Adipose tissue (tissue), 3 donors: ENCODE data around the gene GLDC. TPM values are rescaled to one million over a fixed set of nuclear protein-coding genes. Genes with fewer than 3 reads are reported as not detected.

ENCODE experiments used
- H3K27ac ChIP-seq: one replicate; pipeline ENCODE4 v1.5.1; 2013; ENCODE audit warnings: low read depth, low read length
- WGBS, 3 donors: extraction: QIAGEN DNeasy Blood & Tissue Kit; methylation state at CpG; one replicate each; pipeline ENCODE4 v1.1.7; 2013; 5-methylcytosine and 5-hydroxymethylcytosine counted together
- polyA plus RNA-seq, 3 donors: library from polyadenylated mRNA; stranded (reverse); fragments of 200-250 nt; gene quantifications; one replicate each; pipeline ENCODE4 v1.2.3, GENCODE V29; 2013
- donor health status: healthy with polysubstance abuse.
- donor health status: Bipolar disorder and iron deficiency.
- donor health status: healthy.

Gene GLDC
- polyA plus RNA-seq, 3 donors, result 0.07 to 0.45 (median 0.12) TPM

DNA sequence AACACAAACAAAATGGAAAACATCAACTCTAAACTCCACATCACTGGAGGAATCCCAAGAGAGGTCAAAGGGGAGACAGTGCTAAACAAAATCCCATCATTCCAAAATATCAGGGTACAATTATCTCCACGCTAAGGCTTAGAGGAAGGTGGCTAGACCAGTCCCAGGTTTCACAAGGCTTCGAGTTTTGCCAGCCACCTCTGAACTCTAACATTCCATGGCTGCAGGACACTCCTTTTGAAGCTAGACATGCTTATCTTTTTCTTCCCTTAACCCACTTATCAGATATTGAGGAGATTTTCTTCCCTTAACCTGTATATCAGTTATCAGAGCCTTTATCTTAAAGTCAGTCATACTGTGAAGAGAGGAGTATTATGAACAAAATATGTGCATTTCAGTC is 53.3 kb downstream of the GLDC start:
- 64 to 75% (median 67%) methylated on average over 2 of the region's 2 CpGs for WGBS, 3 donors
- no peak overlapping the region for H3K27ac ChIP-seq

DNA sequence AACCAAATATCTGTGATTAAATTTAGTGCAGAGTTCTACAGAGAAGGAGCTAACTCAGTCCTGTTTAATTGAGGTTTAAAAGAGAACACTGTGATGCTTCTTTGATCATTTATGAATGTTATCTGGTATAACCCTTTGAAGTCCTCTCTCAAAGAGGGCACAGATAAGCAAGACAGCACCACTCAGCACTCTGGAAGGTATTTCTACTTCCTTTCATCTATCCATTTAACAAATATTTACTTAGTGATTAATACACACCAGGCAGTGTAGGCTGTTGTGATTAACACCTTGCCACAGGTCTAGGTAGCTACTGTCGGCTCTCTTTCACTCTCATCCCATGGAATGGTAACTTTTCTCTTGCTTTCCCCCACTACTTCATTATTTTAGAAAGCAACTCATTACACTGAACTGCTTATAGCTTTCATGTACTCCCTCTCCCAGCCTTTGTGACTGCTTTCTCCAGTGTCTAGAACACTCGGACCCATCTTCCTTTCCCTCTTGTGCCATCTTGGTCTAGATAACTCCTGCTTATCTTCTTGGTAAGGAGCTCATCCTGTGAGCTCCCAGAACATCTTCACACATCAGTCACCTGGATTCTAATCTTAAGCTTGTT is 54.7 kb downstream of the GLDC start:
- WGBS, 3 donors, result 36 to 87% (median 83%) methylated on average over 2 of the region's 2 CpGs
- no peak overlapping the region for H3K27ac ChIP-seq

DNA sequence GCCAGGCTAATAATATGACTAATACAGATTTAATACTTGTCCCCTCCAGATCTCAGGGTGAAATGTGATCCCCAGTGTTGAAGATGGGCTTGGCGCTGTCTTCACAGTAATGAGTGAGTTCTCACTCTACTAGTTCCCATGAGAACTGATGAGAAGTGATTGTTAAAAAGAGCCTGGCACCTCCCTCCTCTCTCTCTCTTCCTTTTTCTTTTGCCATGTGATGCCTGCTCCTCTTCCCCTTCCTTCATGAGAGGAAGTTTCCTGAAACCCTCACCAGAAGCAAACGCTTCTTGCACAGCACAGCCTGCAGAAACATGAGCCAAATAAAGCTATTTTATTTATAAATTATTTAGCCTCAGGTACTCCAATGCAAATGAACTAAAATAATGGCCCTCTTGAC is 55.2 kb downstream of the GLDC start:
- no peak overlapping the region for H3K27ac ChIP-seq
- 48 to 61% (median 56%) methylated on average over 2 of the region's 2 CpGs for WGBS, 3 donors

DNA sequence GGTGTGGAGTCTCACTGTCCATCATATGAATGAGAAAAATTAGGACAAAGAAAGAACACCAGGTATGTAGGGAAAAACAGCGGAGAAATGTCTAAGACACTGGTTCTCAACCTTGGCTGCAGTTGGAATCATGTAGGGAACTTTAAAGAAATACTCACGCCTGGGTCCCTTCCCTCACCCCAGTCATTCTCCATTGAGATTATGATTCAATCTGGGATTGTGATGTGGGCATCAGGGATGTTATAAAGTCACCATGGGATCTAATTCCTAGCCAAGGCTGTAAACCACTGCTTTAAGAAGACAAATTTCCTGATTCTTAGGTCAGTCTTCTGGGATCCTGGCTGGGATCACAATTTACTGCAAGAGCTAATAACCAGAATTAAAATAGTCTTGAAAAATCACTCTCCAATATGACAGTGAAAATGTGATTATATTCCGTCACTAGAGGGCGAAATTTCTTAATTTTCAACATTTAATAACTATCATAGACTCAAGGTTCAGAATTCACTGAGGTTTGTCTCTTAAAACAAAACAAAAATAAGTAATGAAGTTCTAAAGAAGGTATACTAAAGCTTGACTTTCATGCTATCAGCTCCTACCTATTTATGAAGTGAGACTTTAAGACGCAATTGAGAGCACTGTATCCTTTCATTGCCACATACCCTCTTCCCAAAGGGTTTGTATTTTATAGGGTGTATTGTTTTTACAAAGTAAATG is 60.5 kb downstream of the GLDC start:
- WGBS, 3 donors, result 49 to 50% (median 50%) methylated on average over 5 of the region's 5 CpGs
- H3K27ac ChIP-seq, result no peak overlapping the region

DNA sequence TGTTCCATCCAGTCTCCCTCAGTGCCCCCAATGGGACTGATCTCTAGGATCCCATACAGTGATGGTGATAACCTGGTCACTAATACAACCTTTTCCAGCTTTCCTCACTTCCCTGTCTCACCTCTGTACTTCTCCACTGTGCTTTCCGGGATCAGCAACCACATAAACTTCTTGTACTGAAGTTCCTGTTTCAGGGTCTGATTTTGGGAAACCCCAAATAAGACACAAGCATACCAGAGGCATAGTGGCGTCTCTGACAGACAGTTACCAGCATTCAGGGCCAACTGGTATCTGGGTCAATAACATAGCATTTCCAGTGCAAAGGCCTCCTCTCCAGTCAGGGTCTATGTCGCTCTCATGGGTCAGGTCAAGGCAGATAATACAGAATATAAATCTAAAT is 64.3 kb downstream of the GLDC start:
- 78 to 88% (median 80%) methylated on average over 3 of the region's 3 CpGs for WGBS, 3 donors
- no peak overlapping the region for H3K27ac ChIP-seq

DNA sequence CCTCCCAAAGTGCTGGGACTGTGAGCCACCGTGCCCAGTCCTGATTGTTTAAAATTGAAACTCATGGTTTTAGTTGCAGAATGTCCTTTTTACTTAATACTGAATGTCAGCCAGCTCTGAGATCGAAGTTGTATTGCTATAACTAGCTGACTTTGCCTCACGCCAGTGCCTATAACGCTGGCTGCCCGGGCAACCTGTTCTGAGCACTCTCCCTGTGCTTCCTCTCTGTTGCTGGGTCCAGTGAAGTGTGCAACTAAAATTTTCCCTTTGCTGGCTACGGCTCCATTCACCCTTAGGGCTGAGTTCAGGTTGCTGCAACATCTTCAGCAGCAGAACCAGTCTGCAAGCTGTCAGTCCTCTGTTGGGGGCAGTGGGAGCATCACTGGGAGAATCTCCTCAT is 65.9 kb downstream of the GLDC start:
- no peak overlapping the region for H3K27ac ChIP-seq
- WGBS, 3 donors, result 85 to 90% (median 88%) methylated on average over 6 of the region's 6 CpGs

DNA sequence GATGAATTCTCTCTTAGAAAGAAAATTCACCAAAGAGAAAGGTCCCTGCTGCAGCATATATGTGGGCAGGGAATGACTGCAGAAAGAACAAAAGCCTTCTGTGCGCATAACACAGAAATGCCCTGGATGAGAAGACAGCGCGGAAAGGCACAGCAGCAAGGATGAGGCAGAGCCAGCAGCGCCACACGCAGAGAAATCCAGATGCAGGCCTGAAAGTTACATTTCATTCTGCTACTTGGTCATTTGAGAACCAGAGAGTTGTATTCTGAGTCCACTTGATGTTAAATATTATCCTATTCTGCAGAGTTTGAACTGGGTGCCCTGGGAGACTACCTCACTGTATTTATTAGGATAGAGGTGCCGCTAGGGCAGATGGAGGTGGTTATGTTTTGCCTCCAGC is 68.5 kb downstream of the GLDC start:
- WGBS, 3 donors, result 94 to 96% (median 96%) methylated on average over 6 of the region's 6 CpGs
- no peak overlapping the region for H3K27ac ChIP-seq

DNA sequence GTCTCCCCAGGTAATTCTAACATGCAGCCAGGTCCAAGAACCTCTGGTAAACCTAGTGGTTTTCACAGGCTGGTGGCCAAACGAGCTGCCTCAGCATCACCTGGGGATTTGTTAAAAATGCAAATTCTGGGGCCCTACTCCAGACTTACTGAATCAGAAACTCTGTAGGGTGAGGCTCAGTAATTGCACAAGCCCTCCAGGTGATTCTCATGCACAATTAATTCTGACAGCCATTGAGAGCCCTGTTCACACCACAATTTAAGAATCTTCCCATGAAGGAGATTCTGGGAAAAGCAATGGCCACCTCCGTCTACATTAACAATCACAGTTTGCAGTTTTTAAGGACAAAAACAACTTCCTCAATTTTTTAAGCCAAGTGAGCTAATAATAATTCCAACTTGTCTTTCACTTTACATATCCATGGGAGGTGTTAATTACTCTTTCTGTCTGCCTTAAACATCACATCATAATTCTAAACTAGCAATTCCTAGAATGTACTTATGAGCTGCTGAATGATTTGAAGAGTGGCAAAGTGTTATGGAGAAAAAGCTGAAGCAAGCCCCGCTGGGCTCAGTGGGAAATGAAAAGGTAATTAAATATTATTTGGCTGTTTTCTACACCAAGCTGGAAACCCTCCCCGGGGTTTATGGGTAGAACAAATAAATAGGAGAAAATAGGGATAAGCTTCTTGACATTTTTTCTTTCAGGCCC is 70.0 kb downstream of the GLDC start:
- H3K27ac ChIP-seq, result no peak overlapping the region
- 63 to 74% (median 71%) methylated on average over 4 of the region's 4 CpGs for WGBS, 3 donors

DNA sequence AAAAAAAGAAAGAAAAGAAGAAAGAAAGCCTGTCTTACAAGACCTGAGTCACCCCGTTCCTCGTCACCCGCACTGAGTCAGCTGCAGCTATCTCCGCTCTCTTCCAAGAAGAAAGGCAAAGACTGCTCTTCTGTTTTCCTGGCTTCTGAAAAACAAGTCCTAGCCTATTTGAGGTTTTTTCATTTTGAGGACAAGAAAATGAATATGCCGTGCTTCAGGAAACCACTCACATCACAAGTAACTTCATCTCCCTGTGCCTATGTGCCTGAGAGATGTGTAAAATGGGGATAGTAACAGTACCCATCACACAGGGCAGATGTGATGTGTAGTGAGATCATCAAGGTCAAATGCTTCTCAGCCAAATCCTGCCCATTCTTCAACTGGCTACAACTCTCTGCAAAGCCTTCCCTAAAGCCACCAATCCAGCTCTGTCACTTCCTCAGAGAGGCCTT is 78.4 kb downstream of the GLDC start:
- 78 to 96% (median 84%) methylated on average over 5 of the region's 5 CpGs for WGBS, 3 donors
- H3K27ac ChIP-seq, result no peak overlapping the region

- whole genome bisulfite sequencing, 3 donors, result 74 to 82% (median 76%) methylated on average over 10 of the region's 10 CpGs
Observed at GRCh38 chr9:6566409-6567139, 79.0 kb downstream of the GLDC start.

GRCh38 chr9:6565312-6565711 is 80.2 kb downstream of the GLDC start:
- H3K27ac ChIP-seq, result no peak overlapping the region
- 56 to 62% (median 60%) methylated on average over 8 of the region's 8 CpGs for WGBS, 3 donors

More at GRCh38 chr9:6566409-6567139, 79.0 kb downstream of the GLDC start:
- no peak overlapping the region for H3K27ac ChIP-seq

- H3K27ac ChIP-seq, result no peak overlapping the region
- 43 to 67% (median 49%) methylated on average over 3 of the region's 3 CpGs for WGBS, 3 donors
Observed at GRCh38 chr9:6564868-6565267, 80.7 kb downstream of the GLDC start.

- H3K27ac ChIP-seq, result no peak overlapping the region
Observed at GRCh38 chr9:6564360-6564759, 81.2 kb downstream of the GLDC start.

DNA sequence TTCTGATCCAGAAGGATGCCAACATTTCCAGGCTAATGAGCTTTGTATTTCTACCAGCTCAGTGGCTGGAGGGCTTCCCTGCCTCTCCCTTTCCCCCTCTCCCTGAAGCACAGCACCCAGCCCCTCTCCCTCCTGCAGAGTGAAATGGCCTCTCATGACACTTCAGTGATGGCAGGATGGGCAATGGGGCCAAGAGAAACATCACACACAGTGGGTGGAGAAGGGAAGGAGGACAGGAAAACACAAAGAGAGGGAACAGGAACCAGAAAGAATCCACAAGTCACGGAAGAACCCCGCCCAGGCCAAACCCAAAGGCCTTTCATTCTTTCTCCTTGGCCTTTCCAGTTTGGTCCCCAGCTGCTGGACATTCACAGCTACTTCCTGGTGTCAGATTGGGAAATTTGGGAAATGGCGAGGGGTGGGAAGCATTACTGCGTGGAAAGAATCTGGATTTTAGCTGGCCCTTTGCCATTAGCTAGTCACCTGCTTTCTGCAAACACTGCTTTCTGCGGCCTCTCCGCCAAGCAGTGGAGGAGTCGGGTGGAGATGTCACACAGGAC is 82.6 kb downstream of the GLDC start:
- WGBS, 3 donors, result 81% methylated on average over 7 of the region's 7 CpGs
- no peak overlapping the region for H3K27ac ChIP-seq

More at GRCh38 chr9:6564360-6564759, 81.2 kb downstream of the GLDC start:
- WGBS, 3 donors, result 68 to 90% (median 75%) methylated on average over 5 of the region's 5 CpGs

- no peak overlapping the region for H3K27ac ChIP-seq
Observed at GRCh38 chr9:6562201-6562600, 83.3 kb downstream of the GLDC start.

DNA sequence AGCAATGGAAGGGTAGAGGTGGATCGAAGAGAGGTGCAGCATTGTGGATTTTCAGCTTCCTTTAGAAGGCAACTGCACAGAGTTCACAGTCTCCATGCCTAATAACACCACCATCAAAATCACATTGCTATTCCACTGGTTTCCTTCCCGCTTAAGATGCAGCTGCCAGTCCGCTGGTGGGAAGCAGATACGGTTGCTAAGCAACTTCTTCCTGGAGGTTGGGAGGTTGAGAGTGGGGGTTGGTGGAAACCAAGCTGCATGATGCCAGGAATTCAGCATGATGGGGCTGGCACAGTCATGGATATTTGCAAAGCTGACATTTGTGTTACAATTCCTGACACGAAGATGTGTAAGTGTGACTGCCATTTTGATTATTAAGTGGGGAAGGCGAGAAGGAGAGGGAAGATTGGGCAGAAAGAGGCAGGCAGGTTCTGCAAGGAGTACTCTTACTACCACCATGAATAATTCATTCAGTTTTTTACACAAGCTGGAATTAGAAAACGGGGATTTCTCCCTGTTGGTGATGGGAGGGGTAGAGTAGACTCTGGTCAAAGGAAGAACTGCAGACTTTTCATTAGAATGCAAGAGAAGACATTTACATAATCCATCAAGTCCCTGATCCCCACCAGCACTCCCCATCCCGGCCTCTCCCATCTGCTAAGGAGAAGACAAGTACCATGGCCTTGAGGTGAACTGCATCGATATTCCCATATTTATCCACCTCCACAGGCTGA is 87.5 kb downstream of the GLDC start:
- H3K27ac ChIP-seq, result no peak overlapping the region
- 70 to 84% (median 77%) methylated on average over 9 of the region's 9 CpGs for WGBS, 3 donors

GRCh38 chr9:6553866-6554265 is 91.7 kb downstream of the GLDC start:
- 83 to 95% (median 90%) methylated on average over 1 of the region's 1 CpG for WGBS, 3 donors
- no peak overlapping the region for H3K27ac ChIP-seq

DNA sequence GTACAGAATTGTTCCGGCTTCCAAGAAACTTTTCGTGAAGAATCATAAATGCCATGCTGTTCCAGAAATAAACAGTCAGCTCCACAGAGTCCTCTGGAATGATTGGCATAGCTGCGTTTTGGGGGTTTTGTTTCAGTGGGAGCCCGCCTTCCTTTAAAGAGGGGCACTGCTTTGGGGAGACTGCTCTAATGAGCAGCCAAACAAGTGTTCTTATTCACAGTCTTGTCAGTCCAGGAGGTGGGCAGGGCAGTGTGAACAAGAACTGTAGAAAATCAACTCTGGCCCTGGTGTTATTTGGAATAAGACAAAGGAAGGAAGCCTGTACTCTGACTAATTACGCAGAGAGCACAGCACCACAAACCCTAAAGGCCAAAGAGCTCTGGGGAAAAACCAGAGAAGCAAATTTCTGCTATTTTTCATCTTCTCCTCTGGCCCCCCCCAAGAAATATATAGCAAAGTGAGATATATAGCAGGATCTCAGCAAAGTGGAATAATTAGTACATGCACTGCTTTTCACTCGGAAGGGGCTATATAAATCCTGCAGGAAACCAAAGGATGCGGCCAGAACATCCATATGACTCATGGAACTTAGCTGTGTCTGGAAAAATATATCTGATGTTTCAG is 92.9 kb downstream of the GLDC start:
- no peak overlapping the region for H3K27ac ChIP-seq
- 74 to 85% (median 82%) methylated on average over 7 of the region's 7 CpGs for WGBS, 3 donors
